Osteocyte (in vitro differentiated cells): ENCODE data around the gene ZNF518A. TPM values are rescaled to one million over a fixed set of nuclear protein-coding genes. Genes with fewer than 3 reads are reported as not detected.

ENCODE experiments used
- DNase-seq: peaks from one replicate; pipeline ENCODE4 v3.0.0; 2021; ENCODE audit warnings: mixed read lengths; ENCODE audit not compliant: unreplicated experiment; ENCODE audit errors: extremely low spot score
- H3K27ac Mint-ChIP-seq: one replicate; pipeline ENCODE4 v1.8.0; 2021; ENCODE audit warnings: mild to moderate bottlenecking, mixed read lengths; ENCODE audit not compliant: unreplicated experiment
- H3K27me3 Mint-ChIP-seq: one replicate; pipeline ENCODE4 v1.8.0; 2021; ENCODE audit warnings: mixed read lengths; ENCODE audit not compliant: unreplicated experiment
- H3K36me3 Mint-ChIP-seq: one replicate; pipeline ENCODE4 v1.8.0; 2021; ENCODE audit warnings: mixed read lengths; ENCODE audit not compliant: unreplicated experiment
- H3K4me1 Mint-ChIP-seq: one replicate; pipeline ENCODE4 v1.8.0; 2021; ENCODE audit warnings: mixed read lengths; ENCODE audit not compliant: unreplicated experiment
- H3K4me3 Mint-ChIP-seq: one replicate; pipeline ENCODE4 v1.8.0; 2021; ENCODE audit warnings: mild to moderate bottlenecking, moderate library complexity, mixed read lengths; ENCODE audit not compliant: unreplicated experiment
- H3K9me3 Mint-ChIP-seq: one replicate; pipeline ENCODE4 v1.8.0; 2021; ENCODE audit warnings: mixed read lengths; ENCODE audit not compliant: unreplicated experiment
- total RNA-seq: library from RNA; stranded (reverse); gene quantifications from 2 replicates; pipeline ENCODE4 v1.2.1, GENCODE V29; 2021
- TF ChIP-seq, protein P1 (sequence below): fragments of 200-600 bp; sonication (generic); IDR thresholded peaks from 2 replicates; pipeline ENCODE4 v1.5.0; 2021; ENCODE audit warnings: antibody characterized with exemption, mild to moderate bottlenecking, moderate library complexity

The ZNF518A gene
- total RNA-seq, 1 donor from 2014 or later = 14.9 TPM

DNA sequence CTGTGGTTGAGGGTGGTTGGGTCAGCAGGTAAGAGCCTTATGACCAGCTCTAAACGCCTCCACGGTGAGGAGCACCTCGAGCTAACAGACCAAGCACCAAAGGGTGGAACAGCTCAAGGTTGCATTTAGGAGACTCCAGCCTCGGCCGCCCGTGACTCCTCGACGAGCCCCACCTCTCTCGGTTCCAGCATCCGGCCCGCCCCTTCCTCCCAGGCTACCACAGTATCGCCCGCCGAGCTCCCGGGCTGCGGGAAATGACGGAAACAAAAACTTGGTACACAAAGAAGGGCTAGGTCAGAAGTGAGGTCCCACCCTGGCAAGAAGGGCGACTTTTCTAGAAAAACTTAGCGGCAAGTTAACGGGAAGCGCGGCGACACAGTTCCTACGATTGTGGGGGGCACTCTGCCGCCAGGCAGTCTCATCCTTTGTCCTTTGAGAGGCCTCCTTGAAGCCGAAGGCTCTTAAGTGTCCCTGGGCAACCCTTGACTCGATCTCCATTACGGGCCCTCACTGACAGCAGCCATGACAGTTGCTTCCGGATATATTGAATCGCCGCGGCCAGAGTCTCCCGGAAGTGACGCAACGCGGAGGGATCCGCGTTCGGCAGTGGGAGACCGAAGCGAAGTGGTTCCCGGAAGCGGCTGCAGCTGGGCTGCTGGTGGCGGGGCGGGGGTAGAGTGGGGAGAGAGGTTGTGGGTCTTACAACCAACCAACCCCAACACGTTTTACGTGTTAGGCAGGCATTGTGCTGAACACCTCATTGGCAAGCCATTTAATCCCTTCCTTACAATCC lies 40.2 kb upstream of the ZNF518A start:
- Mint-ChIP-seq H3K36me3 (no peaks in the 10 kb centered on the region), H3K9me3 (no peaks in the 10 kb centered on the region), H3K27ac (no peak overlapping the region), H3K4me1 (no peaks in the 10 kb centered on the region), H3K27me3 (peaks cover 9% of the 10 kb centered on the region), H3K4me3 (no peak overlapping the region)
- no peak for DNase-seq
- TF ChIP-seq, protein P1, sequence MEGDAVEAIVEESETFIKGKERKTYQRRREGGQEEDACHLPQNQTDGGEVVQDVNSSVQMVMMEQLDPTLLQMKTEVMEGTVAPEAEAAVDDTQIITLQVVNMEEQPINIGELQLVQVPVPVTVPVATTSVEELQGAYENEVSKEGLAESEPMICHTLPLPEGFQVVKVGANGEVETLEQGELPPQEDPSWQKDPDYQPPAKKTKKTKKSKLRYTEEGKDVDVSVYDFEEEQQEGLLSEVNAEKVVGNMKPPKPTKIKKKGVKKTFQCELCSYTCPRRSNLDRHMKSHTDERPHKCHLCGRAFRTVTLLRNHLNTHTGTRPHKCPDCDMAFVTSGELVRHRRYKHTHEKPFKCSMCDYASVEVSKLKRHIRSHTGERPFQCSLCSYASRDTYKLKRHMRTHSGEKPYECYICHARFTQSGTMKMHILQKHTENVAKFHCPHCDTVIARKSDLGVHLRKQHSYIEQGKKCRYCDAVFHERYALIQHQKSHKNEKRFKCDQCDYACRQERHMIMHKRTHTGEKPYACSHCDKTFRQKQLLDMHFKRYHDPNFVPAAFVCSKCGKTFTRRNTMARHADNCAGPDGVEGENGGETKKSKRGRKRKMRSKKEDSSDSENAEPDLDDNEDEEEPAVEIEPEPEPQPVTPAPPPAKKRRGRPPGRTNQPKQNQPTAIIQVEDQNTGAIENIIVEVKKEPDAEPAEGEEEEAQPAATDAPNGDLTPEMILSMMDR = no peak

DNA sequence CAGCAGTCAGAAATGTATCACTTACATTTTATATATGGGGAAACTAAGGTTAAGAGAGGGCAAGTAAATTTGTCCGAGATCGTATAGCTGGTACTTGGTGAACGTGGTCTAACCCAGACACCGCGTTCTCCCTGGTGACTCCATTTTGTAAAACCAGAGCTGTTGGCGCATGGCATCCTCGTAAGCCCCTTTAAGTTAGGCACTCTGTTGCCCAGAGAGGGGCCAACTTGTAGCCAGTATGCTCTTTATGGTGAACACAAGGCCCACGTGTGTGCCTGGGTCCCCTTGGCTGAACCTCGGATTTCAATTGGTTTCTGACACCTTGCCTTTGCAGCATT lies 39.7 kb upstream of the ZNF518A start:
- Mint-ChIP-seq H3K9me3 (no peaks in the 10 kb centered on the region), H3K27me3 (peaks cover 10% of the 10 kb centered on the region), H3K4me1 (no peaks in the 10 kb centered on the region), H3K27ac (no peak overlapping the region), H3K4me3 (no peak overlapping the region), H3K36me3 (no peaks in the 10 kb centered on the region)
- TF ChIP-seq, protein P1 = no peak
- no peak for DNase-seq

DNA sequence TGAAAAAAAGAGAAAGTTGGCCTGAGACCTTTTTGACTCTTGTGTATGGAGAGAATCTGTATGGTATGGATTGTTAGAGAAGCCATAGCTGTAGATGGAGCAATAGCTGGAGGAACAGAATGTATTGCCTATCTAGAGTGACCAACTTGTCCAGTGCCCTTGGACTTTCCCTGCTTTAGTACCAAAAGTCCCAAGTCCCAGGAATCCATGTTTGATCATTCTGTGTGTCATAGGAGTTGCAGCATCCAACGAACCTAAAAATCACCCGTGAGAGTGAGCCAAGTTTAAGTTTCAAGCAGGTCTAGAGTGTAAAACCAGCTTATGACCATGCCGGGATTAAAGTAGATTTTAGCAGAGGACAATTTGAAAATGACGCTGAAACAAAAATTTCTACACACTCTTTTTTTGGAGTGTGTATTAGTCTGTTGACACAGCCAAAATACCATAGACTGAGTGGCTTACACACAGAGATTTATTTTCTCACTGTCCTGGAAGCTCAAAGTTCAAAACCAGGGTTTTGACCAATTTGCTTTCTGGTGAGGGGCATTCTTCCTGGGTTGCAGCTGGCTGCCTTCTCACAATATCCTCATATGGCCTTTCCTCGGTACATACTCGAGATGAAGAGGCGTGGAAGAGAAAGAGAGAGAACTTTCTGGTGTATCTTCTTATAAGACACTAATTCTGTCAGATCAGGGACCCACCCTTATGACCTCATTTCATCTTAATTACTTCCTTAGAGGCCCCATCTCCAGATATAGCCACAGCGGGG lies 36.9 kb upstream of the ZNF518A start:
- Mint-ChIP-seq H3K4me1 (no peaks in the 10 kb centered on the region), H3K9me3 (no peaks in the 10 kb centered on the region), H3K4me3 (no peak overlapping the region), H3K36me3 (no peaks in the 10 kb centered on the region), H3K27ac (no peak overlapping the region), H3K27me3 (peaks cover 25% of the 10 kb centered on the region)
- no peak for DNase-seq
- TF ChIP-seq, protein P1 = no peak

GRCh38 chr10:96093948-96094347 lies 36.1 kb upstream of the ZNF518A start:
- Mint-ChIP-seq H3K4me1 (no peaks in the 10 kb centered on the region), H3K27me3 (peaks cover 28% of the 10 kb centered on the region), H3K4me3 (no peak overlapping the region), H3K9me3 (no peaks in the 10 kb centered on the region), H3K27ac (no peak overlapping the region), H3K36me3 (no peaks in the 10 kb centered on the region)
- TF ChIP-seq, protein P1 = no peak
- DNase-seq = no peak

DNA sequence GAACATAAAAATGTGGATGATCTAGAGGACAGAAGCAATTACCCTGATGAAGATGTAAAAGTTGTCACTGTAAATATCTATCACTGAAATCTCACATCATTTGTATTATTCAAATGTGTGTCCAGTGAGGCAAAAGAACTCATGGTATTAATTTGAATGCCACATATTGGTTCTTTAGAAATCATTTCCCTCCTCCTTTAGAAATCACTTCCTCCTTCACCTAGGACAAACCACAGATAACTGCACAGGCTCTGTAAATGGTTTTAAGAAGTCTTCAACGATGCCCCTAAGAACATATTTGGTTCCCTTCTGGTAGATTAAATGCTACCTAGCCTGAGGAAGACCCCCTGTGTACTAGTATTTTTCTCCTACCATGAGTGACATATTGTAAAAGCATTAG lies 33.1 kb upstream of the ZNF518A start:
- no peak for DNase-seq
- no peak overlapping the region for H3K27ac Mint-ChIP-seq
- no peaks in the 10 kb centered on the region for H3K36me3 Mint-ChIP-seq
- H3K4me1 Mint-ChIP-seq = no peaks in the 10 kb centered on the region
- H3K27me3 Mint-ChIP-seq = peaks cover 42% of the 10 kb centered on the region
- no peaks in the 10 kb centered on the region for H3K9me3 Mint-ChIP-seq
- TF ChIP-seq, protein P1 = no peak
- H3K4me3 Mint-ChIP-seq = no peak overlapping the region
